ENCODE measurements around the gene VGLL3.

The VGLL3 gene

GRCh38 chr3:86968244-86968932, 22.6 kb downstream of the VGLL3 start:
- Histone ChIP-seq H3K9me3 (ENCODE audit: control insufficient read depth, low read depth, low read length) (no peaks in the 10 kb centered on the region), H3K27me3 (ENCODE audit: control insufficient read depth, insufficient read depth, low read length) (no peaks in the 10 kb centered on the region), H3K36me3 (ENCODE audit: control insufficient read depth, low read depth, low read length) (peaks cover 2% of the 10 kb centered on the region), H3K4me1 (ENCODE audit: control insufficient read depth, low read depth, low read length) (no peaks in the 10 kb centered on the region), H3K27ac (ENCODE audit: low read length) (no peak overlapping the region), H3K4me3 (ENCODE audit: low read length) (no peak overlapping the region), H3K9ac (ENCODE audit: low read length) (no peak overlapping the region)

- Histone ChIP-seq H3K27ac (ENCODE audit: low read length) (no peak overlapping the region), H3K9ac (ENCODE audit: low read length) (no peak overlapping the region), H3K4me1 (ENCODE audit: control insufficient read depth, low read depth, low read length) (no peaks in the 10 kb centered on the region), H3K36me3 (ENCODE audit: control insufficient read depth, low read depth, low read length) (no peaks in the 10 kb centered on the region), H3K4me3 (ENCODE audit: low read length) (no peak overlapping the region), H3K27me3 (ENCODE audit: control insufficient read depth, insufficient read depth, low read length) (no peaks in the 10 kb centered on the region), H3K9me3 (ENCODE audit: control insufficient read depth, low read depth, low read length) (no peaks in the 10 kb centered on the region)
Measured at GRCh38 chr3:86967062-86967461, 23.9 kb downstream of the VGLL3 start.

DNA sequence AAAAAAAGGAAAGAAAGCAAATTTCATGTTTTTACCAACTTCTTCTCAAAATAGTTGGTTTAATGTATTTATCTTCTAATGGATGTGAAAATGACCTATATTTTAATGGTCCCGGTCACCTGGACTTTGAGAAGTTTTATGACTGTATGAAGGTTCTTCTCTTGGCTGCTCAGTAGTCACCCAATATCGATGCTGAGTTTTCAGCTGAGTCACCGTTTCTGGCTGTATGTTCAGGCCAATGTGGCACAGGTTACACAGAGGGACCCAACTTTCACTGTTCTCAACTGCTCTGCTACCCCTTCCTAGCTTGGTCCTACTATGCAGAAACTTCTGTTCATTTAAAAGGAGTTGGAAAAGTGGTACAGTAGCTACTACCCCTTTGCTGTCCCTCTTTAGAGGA, 25.8 kb downstream of the VGLL3 start:
- Histone ChIP-seq H3K9ac (ENCODE audit: low read length) (no peak overlapping the region), H3K36me3 (ENCODE audit: control insufficient read depth, low read depth, low read length) (no peaks in the 10 kb centered on the region), H3K27ac (ENCODE audit: low read length) (no peak overlapping the region), H3K27me3 (ENCODE audit: control insufficient read depth, insufficient read depth, low read length) (no peaks in the 10 kb centered on the region), H3K9me3 (ENCODE audit: control insufficient read depth, low read depth, low read length) (no peaks in the 10 kb centered on the region), H3K4me3 (ENCODE audit: low read length) (no peak overlapping the region), H3K4me1 (ENCODE audit: control insufficient read depth, low read depth, low read length) (no peaks in the 10 kb centered on the region)

DNA sequence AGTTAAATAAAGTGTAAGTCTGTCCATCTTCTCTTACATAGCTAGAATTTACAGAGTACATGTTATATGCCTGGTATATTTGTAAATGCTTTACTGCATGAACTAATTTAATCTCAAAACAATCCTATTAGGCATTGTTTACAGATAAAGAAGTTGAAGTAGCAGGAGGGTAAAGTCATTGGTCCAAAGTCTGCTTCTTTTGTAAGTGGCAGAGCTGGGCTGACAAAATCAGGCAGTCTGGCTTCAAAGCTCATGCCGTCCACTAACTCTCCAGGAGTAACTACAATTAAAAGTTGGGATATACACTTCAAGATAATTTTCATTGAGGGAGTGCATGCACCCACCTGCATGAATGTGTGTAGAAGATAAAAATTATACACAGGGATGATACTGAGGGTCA, 27.3 kb downstream of the VGLL3 start:
- no peak overlapping the region for H3K27ac ChIP-seq (ENCODE audit: low read length)
- H3K9ac ChIP-seq (ENCODE audit: low read length), result no peak overlapping the region
- H3K4me3 ChIP-seq (ENCODE audit: low read length), result no peak overlapping the region
- no peaks in the 10 kb centered on the region for H3K36me3 ChIP-seq (ENCODE audit: control insufficient read depth, low read depth, low read length)
- no peaks in the 10 kb centered on the region for H3K27me3 ChIP-seq (ENCODE audit: control insufficient read depth, insufficient read depth, low read length)
- H3K9me3 ChIP-seq (ENCODE audit: control insufficient read depth, low read depth, low read length), result no peaks in the 10 kb centered on the region
- H3K4me1 ChIP-seq (ENCODE audit: control insufficient read depth, low read depth, low read length), result peaks cover 1% of the 10 kb centered on the region

- H3K4me3 ChIP-seq (ENCODE audit: low read length), result no peak overlapping the region
- no peaks in the 10 kb centered on the region for H3K36me3 ChIP-seq (ENCODE audit: control insufficient read depth, low read depth, low read length)
- H3K27me3 ChIP-seq (ENCODE audit: control insufficient read depth, insufficient read depth, low read length), result no peaks in the 10 kb centered on the region
- peaks cover 8% of the 10 kb centered on the region for H3K4me1 ChIP-seq (ENCODE audit: control insufficient read depth, low read depth, low read length)
- H3K27ac ChIP-seq (ENCODE audit: low read length), result no peak overlapping the region
- no peaks in the 10 kb centered on the region for H3K9me3 ChIP-seq (ENCODE audit: control insufficient read depth, low read depth, low read length)
- no peak overlapping the region for H3K9ac ChIP-seq (ENCODE audit: low read length)
Measured at GRCh38 chr3:86961297-86961696, 29.7 kb downstream of the VGLL3 start.

DNA sequence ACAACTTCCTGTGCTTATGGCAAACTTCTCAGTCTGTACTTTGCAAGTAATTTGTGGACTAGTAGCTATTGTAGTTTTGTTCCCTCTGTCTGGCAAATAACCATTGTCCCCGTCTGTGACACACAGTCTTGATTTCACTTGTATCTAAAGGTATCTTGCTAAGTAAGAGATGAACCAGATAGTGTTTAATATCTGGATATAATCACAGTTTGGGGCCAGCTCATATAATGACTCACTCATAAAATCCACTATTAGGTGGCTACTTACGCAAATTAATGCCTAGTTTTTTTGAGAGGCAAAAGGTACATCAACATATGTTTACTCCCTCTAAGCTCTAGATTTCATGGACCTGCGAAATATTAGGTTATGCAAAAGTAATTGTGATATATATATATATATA, 30.4 kb downstream of the VGLL3 start:
- Histone ChIP-seq H3K4me1 (ENCODE audit: control insufficient read depth, low read depth, low read length) (peaks cover 8% of the 10 kb centered on the region), H3K9ac (ENCODE audit: low read length) (no peak overlapping the region), H3K27me3 (ENCODE audit: control insufficient read depth, insufficient read depth, low read length) (no peaks in the 10 kb centered on the region), H3K9me3 (ENCODE audit: control insufficient read depth, low read depth, low read length) (no peaks in the 10 kb centered on the region), H3K36me3 (ENCODE audit: control insufficient read depth, low read depth, low read length) (no peaks in the 10 kb centered on the region), H3K27ac (ENCODE audit: low read length) (no peak overlapping the region), H3K4me3 (ENCODE audit: low read length) (no peak overlapping the region)

GRCh38 chr3:86958534-86958933, 32.4 kb downstream of the VGLL3 start:
- H3K9ac ChIP-seq (ENCODE audit: low read length), result no peak overlapping the region
- H3K4me3 ChIP-seq (ENCODE audit: low read length), result no peak overlapping the region
- no peaks in the 10 kb centered on the region for H3K27me3 ChIP-seq (ENCODE audit: control insufficient read depth, insufficient read depth, low read length)
- H3K4me1 ChIP-seq (ENCODE audit: control insufficient read depth, low read depth, low read length), result peaks cover 8% of the 10 kb centered on the region
- no peaks in the 10 kb centered on the region for H3K9me3 ChIP-seq (ENCODE audit: control insufficient read depth, low read depth, low read length)
- H3K36me3 ChIP-seq (ENCODE audit: control insufficient read depth, low read depth, low read length), result no peaks in the 10 kb centered on the region
- no peak overlapping the region for H3K27ac ChIP-seq (ENCODE audit: low read length)

DNA sequence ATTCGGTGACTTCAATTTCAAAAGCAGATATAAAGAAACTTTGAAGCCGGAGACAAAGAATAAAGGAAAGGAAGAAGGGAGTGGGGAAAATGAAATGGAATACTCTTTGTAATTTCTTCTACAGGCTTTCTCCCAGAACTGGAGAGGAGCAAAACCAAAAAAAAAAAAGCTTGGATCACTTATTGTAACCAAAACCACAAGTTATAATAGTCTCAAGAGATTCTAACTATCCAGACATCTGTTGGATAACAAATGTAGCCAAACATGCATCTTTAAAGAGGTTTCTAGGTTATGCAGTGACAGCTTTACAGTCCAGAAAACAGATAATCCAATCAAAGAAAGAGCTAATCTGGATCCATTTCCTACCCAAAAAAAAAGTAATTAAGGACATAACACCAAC, 36.2 kb downstream of the VGLL3 start:
- H3K4me1 ChIP-seq (ENCODE audit: control insufficient read depth, low read depth, low read length), result peaks cover 8% of the 10 kb centered on the region
- H3K27ac ChIP-seq (ENCODE audit: low read length), result no peak overlapping the region
- H3K9ac ChIP-seq (ENCODE audit: low read length), result no peak overlapping the region
- H3K4me3 ChIP-seq (ENCODE audit: low read length), result no peak overlapping the region
- no peaks in the 10 kb centered on the region for H3K9me3 ChIP-seq (ENCODE audit: control insufficient read depth, low read depth, low read length)
- no peaks in the 10 kb centered on the region for H3K36me3 ChIP-seq (ENCODE audit: control insufficient read depth, low read depth, low read length)
- H3K27me3 ChIP-seq (ENCODE audit: control insufficient read depth, insufficient read depth, low read length), result no peaks in the 10 kb centered on the region

GRCh38 chr3:86954226-86954625, 36.7 kb downstream of the VGLL3 start:
- H3K27ac ChIP-seq (ENCODE audit: low read length), result no peak overlapping the region
- no peaks in the 10 kb centered on the region for H3K36me3 ChIP-seq (ENCODE audit: control insufficient read depth, low read depth, low read length)
- H3K9me3 ChIP-seq (ENCODE audit: control insufficient read depth, low read depth, low read length), result no peaks in the 10 kb centered on the region
- H3K4me3 ChIP-seq (ENCODE audit: low read length), result no peak overlapping the region
- peaks cover 8% of the 10 kb centered on the region for H3K4me1 ChIP-seq (ENCODE audit: control insufficient read depth, low read depth, low read length)
- H3K27me3 ChIP-seq (ENCODE audit: control insufficient read depth, insufficient read depth, low read length), result no peaks in the 10 kb centered on the region
- H3K9ac ChIP-seq (ENCODE audit: low read length), result no peak overlapping the region

DNA sequence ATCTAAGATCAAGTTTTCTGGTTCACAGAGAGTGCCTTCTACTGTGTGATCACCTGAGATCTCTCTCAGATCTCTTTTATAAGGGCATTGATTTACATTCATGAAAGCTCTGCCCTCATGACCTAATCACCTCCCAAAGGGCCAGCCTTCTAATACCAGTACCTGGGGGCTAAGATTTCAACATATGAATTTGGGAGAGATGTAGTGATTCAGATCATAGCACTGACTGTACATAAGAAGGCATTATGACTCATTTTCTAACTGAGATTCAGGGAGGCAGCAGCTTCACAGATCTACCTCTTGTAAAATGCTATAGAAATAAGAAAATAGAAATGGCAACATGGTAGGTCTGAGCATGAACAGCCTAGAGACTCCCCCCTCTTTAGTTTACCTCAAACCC, 39.6 kb downstream of the VGLL3 start:
- no peak overlapping the region for H3K4me3 ChIP-seq (ENCODE audit: low read length)
- no peak overlapping the region for H3K27ac ChIP-seq (ENCODE audit: low read length)
- no peak overlapping the region for H3K9ac ChIP-seq (ENCODE audit: low read length)
- H3K27me3 ChIP-seq (ENCODE audit: control insufficient read depth, insufficient read depth, low read length), result no peaks in the 10 kb centered on the region
- H3K4me1 ChIP-seq (ENCODE audit: control insufficient read depth, low read depth, low read length), result peaks cover 10% of the 10 kb centered on the region
- no peaks in the 10 kb centered on the region for H3K36me3 ChIP-seq (ENCODE audit: control insufficient read depth, low read depth, low read length)
- no peaks in the 10 kb centered on the region for H3K9me3 ChIP-seq (ENCODE audit: control insufficient read depth, low read depth, low read length)

DNA sequence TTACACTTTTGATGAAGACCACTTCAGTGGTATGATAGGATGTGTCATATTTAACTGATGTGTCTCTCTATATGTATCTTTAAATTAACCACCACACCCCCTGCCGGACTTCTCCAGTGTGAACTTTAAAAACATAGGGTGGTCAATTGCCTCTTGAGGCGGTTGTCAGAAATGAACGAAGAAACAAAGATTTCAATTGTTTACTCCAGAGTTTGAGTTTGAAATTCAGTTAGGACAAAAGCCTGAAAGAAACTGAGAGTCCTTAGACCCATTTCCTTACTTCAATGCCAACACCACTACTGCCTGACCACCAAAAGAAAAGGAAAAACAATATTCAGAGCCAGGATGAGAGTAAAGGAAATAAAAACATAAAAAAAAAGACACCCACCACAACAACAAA, 40.2 kb downstream of the VGLL3 start:
- Histone ChIP-seq H3K9me3 (ENCODE audit: control insufficient read depth, low read depth, low read length) (no peaks in the 10 kb centered on the region), H3K27me3 (ENCODE audit: control insufficient read depth, insufficient read depth, low read length) (no peaks in the 10 kb centered on the region), H3K4me3 (ENCODE audit: low read length) (no peak overlapping the region), H3K4me1 (ENCODE audit: control insufficient read depth, low read depth, low read length) (peaks cover 10% of the 10 kb centered on the region), H3K27ac (ENCODE audit: low read length) (no peak overlapping the region), H3K36me3 (ENCODE audit: control insufficient read depth, low read depth, low read length) (no peaks in the 10 kb centered on the region), H3K9ac (ENCODE audit: low read length) (no peak overlapping the region)

GRCh38 chr3:86949850-86950249, 41.1 kb downstream of the VGLL3 start:
- Histone ChIP-seq H3K36me3 (ENCODE audit: control insufficient read depth, low read depth, low read length) (no peaks in the 10 kb centered on the region), H3K27me3 (ENCODE audit: control insufficient read depth, insufficient read depth, low read length) (no peaks in the 10 kb centered on the region), H3K4me3 (ENCODE audit: low read length) (no peak overlapping the region), H3K4me1 (ENCODE audit: control insufficient read depth, low read depth, low read length) (peaks cover 10% of the 10 kb centered on the region), H3K9me3 (ENCODE audit: control insufficient read depth, low read depth, low read length) (no peaks in the 10 kb centered on the region), H3K9ac (ENCODE audit: low read length) (no peak overlapping the region), H3K27ac (ENCODE audit: low read length) (no peak overlapping the region)
